ENCODE results near the gene TUBGCP4. TPM values are rescaled to one million over a fixed set of nuclear protein-coding genes. Genes with fewer than 3 reads are reported as not detected.
A peak's percentile ranks its signal among the peaks of the same experiment; 100 is the strongest.

Gene TUBGCP4
- total and polyA plus RNA-seq, 9 of the 15 experiments (the other 6 are each of a cell fraction or from before 2014, with no cell fraction given): 10.7 to 50.2 (median 29.6) TPM

DNA sequence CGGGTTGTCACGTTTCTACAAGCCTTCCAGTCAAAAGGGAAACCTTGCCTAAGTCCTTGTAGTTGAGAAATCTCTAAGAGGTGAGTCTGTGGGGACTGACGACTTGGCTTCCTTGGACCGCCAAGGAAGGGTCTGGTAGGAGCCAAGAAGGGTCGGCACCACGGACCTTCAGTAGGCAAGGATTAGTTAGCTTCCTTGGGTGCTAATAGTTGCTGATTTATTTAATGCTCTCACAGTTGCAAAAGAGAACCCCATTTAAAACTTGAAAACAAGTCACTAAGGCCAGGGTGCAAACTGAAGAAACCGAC is 40.2 kb upstream of the TUBGCP4 start:
- Histone ChIP-seq H3K4me2 (ENCODE audit: insufficient read depth, low read length) (peak overlapping the region; percentile 97), H3K27ac (ENCODE audit: extremely low read depth, low read depth, low read length) (peak overlapping the region; percentile 96), H3K4me3 (peak overlapping the region; percentile 60), H3K9me3 (replicated peaks; ENCODE audit: control insufficient read depth, insufficient read depth, low read depth, low read length) (no peaks in the 10 kb centered on the region), H3K9ac (ENCODE audit: insufficient read depth in 1 of 2, low read depth in 2 of 2, low read length in 2 of 2) (peak overlapping the region; percentile 86 to 99), H4K20me1 (replicated peaks; ENCODE audit: control insufficient read depth, insufficient read depth, low read length) (no peaks in the 10 kb centered on the region; the same call in 1 of the 2 replicates), H3K79me2 (ENCODE audit: control insufficient read depth, insufficient read depth, low read length) (peaks cover 40% of the 10 kb centered on the region), H3K36me3 (ENCODE audit: control insufficient read depth, insufficient read depth, low read length) (peaks cover 38% of the 10 kb centered on the region), H3K27me3 (ENCODE audit: control insufficient read depth in 2 of 2, insufficient read depth in 2 of 2, low read length in 2 of 2) (no peaks in the 10 kb centered on the region), H2AFZ (ENCODE audit: low read depth, low read length) (peak overlapping the region; percentile 97), H3K9me1 (ENCODE audit: control insufficient read depth, insufficient read depth, low read length) (no peaks in the 10 kb centered on the region), H3K4me1 (replicated peaks in 1 of 2; ENCODE audit: control insufficient read depth in 2 of 2, insufficient read depth in 2 of 2, low read length in 2 of 2) (peaks cover 14 to 15% of the 10 kb centered on the region in 2 experiments; a peak in 4 of 5 replicates)
- intact Hi-C loops (cut with micrococcal nuclease): loop anchor here (1.0 kb wide), 1 partner anchor 41 kb away; the partner anchor contains the start of genes TUBGCP4 and ZSCAN29
- FAIRE-seq (no peak), DNase-seq (ENCODE audit: extremely low read depth in 1 of 4, low spot score in 3 of 4) (no peak), ATAC-seq (peak; percentile 33)
- ChIA-PET POLR2A (no interaction called here), CTCF (ENCODE audit: low intra/inter-chr PET ratio) (no interaction called here)
- in situ Hi-C loops (cut with MboI): no loop called here
- WGBS (ENCODE audit: insufficient coverage, low coverage, missing lambda C conversion rate): 0% methylated on average over 7 of the region's 7 CpGs
- TSS peak; percentile 92 for BruUV-seq (replicated peaks)
- 0 out of 2 replicates have a peak, but pooled peaks have one; percentile 4 for TF ChIP-seq HLTF (IDR thresholded peaks at IDR 0.05)
- TF ChIP-seq, protein P1, sequence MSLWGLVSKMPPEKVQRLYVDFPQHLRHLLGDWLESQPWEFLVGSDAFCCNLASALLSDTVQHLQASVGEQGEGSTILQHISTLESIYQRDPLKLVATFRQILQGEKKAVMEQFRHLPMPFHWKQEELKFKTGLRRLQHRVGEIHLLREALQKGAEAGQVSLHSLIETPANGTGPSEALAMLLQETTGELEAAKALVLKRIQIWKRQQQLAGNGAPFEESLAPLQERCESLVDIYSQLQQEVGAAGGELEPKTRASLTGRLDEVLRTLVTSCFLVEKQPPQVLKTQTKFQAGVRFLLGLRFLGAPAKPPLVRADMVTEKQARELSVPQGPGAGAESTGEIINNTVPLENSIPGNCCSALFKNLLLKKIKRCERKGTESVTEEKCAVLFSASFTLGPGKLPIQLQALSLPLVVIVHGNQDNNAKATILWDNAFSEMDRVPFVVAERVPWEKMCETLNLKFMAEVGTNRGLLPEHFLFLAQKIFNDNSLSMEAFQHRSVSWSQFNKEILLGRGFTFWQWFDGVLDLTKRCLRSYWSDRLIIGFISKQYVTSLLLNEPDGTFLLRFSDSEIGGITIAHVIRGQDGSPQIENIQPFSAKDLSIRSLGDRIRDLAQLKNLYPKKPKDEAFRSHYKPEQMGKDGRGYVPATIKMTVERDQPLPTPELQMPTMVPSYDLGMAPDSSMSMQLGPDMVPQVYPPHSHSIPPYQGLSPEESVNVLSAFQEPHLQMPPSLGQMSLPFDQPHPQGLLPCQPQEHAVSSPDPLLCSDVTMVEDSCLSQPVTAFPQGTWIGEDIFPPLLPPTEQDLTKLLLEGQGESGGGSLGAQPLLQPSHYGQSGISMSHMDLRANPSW (CRISPR knock-in tag; IDR thresholded peaks at IDR 0.05): no peak
- TF ChIP-seq MIER1 (IDR thresholded peaks at IDR 0.05; ENCODE audit: low read depth): no peak
- peak; percentile 24; the same call in 1 of the 2 replicates for TF ChIP-seq ARID1B (IDR thresholded peaks at IDR 0.05)
- TF ChIP-seq, protein P2, sequence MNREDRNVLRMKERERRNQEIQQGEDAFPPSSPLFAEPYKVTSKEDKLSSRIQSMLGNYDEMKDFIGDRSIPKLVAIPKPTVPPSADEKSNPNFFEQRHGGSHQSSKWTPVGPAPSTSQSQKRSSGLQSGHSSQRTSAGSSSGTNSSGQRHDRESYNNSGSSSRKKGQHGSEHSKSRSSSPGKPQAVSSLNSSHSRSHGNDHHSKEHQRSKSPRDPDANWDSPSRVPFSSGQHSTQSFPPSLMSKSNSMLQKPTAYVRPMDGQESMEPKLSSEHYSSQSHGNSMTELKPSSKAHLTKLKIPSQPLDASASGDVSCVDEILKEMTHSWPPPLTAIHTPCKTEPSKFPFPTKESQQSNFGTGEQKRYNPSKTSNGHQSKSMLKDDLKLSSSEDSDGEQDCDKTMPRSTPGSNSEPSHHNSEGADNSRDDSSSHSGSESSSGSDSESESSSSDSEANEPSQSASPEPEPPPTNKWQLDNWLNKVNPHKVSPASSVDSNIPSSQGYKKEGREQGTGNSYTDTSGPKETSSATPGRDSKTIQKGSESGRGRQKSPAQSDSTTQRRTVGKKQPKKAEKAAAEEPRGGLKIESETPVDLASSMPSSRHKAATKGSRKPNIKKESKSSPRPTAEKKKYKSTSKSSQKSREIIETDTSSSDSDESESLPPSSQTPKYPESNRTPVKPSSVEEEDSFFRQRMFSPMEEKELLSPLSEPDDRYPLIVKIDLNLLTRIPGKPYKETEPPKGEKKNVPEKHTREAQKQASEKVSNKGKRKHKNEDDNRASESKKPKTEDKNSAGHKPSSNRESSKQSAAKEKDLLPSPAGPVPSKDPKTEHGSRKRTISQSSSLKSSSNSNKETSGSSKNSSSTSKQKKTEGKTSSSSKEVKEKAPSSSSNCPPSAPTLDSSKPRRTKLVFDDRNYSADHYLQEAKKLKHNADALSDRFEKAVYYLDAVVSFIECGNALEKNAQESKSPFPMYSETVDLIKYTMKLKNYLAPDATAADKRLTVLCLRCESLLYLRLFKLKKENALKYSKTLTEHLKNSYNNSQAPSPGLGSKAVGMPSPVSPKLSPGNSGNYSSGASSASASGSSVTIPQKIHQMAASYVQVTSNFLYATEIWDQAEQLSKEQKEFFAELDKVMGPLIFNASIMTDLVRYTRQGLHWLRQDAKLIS (CRISPR knock-in tag; IDR thresholded peaks at IDR 0.05): 0 out of 2 replicates have a peak, but pooled peaks have one; percentile 6
- peak; percentile 48; the same call in 1 of the 2 replicates for TF ChIP-seq TAF7 (tag; IDR thresholded peaks at IDR 0.05)
- TF ChIP-seq GTF2F1 (IDR thresholded peaks at IDR 0.05; ENCODE audit: low read depth, low read length): no peak
- no peak for TF ChIP-seq PRPF4 (IDR thresholded peaks at IDR 0.05; ENCODE audit: insufficient read depth, low read depth, low read length, poor library complexity, severe bottlenecking)
- TF ChIP-seq EHMT2 (IDR thresholded peaks at IDR 0.05): peak; percentile 87; the same call in 1 of the 2 replicates
- TF ChIP-seq NR3C1 (CRISPR knock-in tag; IDR thresholded peaks at IDR 0.05): no peak
- peak; percentile 84 for TF ChIP-seq GABPA (tag; conservative IDR thresholded peaks at IDR 0.05; ENCODE audit: low read depth)
- TF ChIP-seq PTTG1 (tag; IDR thresholded peaks at IDR 0.05; ENCODE audit: low read depth): no peak
- 0 out of 2 replicates have a peak, but pooled peaks have one; percentile 23 for TF ChIP-seq ZNF644 (tag; IDR thresholded peaks at IDR 0.05; ENCODE audit: low read depth)
- TF ChIP-seq ZNF175 (CRISPR knock-in tag; IDR thresholded peaks at IDR 0.05; ENCODE audit: low read depth): 0 out of 2 replicates have a peak, but pooled peaks have one; percentile 11
- 0 out of 2 replicates have a peak, but pooled peaks have one; percentile 37 for TF ChIP-seq CEBPB (tag; IDR thresholded peaks at IDR 0.05)
- TF ChIP-seq, protein P3, sequence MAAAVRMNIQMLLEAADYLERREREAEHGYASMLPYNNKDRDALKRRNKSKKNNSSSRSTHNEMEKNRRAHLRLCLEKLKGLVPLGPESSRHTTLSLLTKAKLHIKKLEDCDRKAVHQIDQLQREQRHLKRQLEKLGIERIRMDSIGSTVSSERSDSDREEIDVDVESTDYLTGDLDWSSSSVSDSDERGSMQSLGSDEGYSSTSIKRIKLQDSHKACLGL (CRISPR knock-in tag; IDR thresholded peaks at IDR 0.05; ENCODE audit: borderline replicate concordance, poor library complexity, severe bottlenecking): no peak
- TF ChIP-seq CC2D1A (IDR thresholded peaks at IDR 0.05): 0 out of 2 replicates have a peak, but pooled peaks have one; percentile 46

Measured in K562 (cell line).